H1 (cell line): ENCODE data around the gene SERHL2. TPM values are rescaled to one million over a fixed set of nuclear protein-coding genes. Genes with fewer than 3 reads are reported as not detected.
"Not testable (repeated sequence)": the region's sequence is repeated elsewhere in the genome, so short reads cannot be mapped to it uniquely, and the experiment has no call there.

Experiments
- CTCF ChIA-PET: fragments of 300-600 bp; sonication (Branson Sonifier 250); formaldehyde crosslinking; loops from one replicate; lab custom pipeline; 2021; ENCODE audit not compliant: partially characterized antibody; lab: Charles Lee
- POLR2A ChIA-PET: fragments of 300-600 bp; sonication (Branson Sonifier 250); formaldehyde crosslinking; loops from one replicate; lab custom pipeline; 2021; ENCODE audit warnings: inconsistent platforms; ENCODE audit not compliant: partially characterized antibody; lab: Charles Lee
- DNase-seq, 2 experiments: peaks; one replicate each; pipeline versions ENCODE4 v3.0.0 to v3.0.0-alpha.2; 2010 to 2022; ENCODE audit warnings: low spot score in 2 of 2, low read depth in 1 of 2, mixed read lengths in 1 of 2
- FAIRE-seq: peaks from 2 replicates; lab custom pipeline; 2011; peaks lifted over from hg19 to GRCh38; lab: Jason Lieb, UNC
- H2AFZ ChIP-seq: 2 replicates; pipeline ENCODE4 v1.8.1; 2012; ENCODE audit warnings: low read length, inconsistent platforms
- H2AK5ac ChIP-seq: 2 replicates; pipeline ENCODE4 v1.6.1; 2013; ENCODE audit warnings: low read depth, low read length
- H2BK120ac ChIP-seq: replicated peaks from 2 replicates; pipeline ENCODE3; 2013; ENCODE audit warnings: low read depth, low read length, inconsistent platforms
- H2BK12ac ChIP-seq: 2 replicates; pipeline ENCODE4 v1.6.1; 2013; ENCODE audit warnings: low read depth, low read length
- H2BK15ac ChIP-seq: 2 replicates; pipeline ENCODE4 v1.6.1; 2013; ENCODE audit warnings: low read length
- H2BK20ac ChIP-seq: 2 replicates; pipeline ENCODE4 v1.6.1; 2013; ENCODE audit warnings: low read length
- H2BK5ac ChIP-seq: 2 replicates; pipeline ENCODE4 v1.6.1; 2013; ENCODE audit warnings: low read depth, low read length
- H3K14ac ChIP-seq: 2 replicates; pipeline ENCODE4 v1.6.1; 2013; ENCODE audit warnings: inconsistent platforms; ENCODE audit not compliant: insufficient read length
- H3K18ac ChIP-seq: 2 replicates; pipeline ENCODE4 v1.6.1; 2013; ENCODE audit warnings: low read length; ENCODE audit errors: extremely low read depth
- H3K23ac ChIP-seq: 2 replicates; pipeline ENCODE4 v1.6.1; 2013; ENCODE audit warnings: inconsistent platforms; ENCODE audit not compliant: insufficient read length
- H3K23me2 ChIP-seq: 2 replicates; pipeline ENCODE4 v1.6.1; 2013; ENCODE audit warnings: low read depth, low read length
- H3K27ac ChIP-seq: 2 replicates; pipeline ENCODE4 v1.6.1; 2011; ENCODE audit warnings: low read depth, low read length, inconsistent platforms
- H3K27me3 ChIP-seq, 4 experiments: replicated peaks in 1 of 4; 1 replicate in 1 of 4; 2 replicates in 3 of 4; pipeline versions ENCODE4 v1.6.1 to v1.8.1; 2011 to 2013; ENCODE audit warnings: low read length in 3 of 4, mild to moderate bottlenecking in 3 of 4, inconsistent platforms in 2 of 4, mixed read lengths in 2 of 4, moderate library complexity in 1 of 4; ENCODE audit not compliant: control insufficient read depth in 3 of 4, insufficient read depth in 3 of 4; ENCODE audit errors: extremely low read depth in 1 of 4
- H3K36me3 ChIP-seq, 4 experiments: 2 replicates each; pipeline versions ENCODE4 v1.6.1 to v1.8.1; 2011 to 2013; ENCODE audit warnings: mild to moderate bottlenecking in 4 of 4, low read length in 3 of 4, moderate library complexity in 2 of 4, control low read depth in 1 of 4, inconsistent platforms in 1 of 4; ENCODE audit not compliant: insufficient read depth in 4 of 4, control insufficient read depth in 2 of 4
- H3K4ac ChIP-seq: replicated peaks from 2 replicates; pipeline ENCODE3; 2013; ENCODE audit warnings: low read length, low read depth, mixed read lengths, inconsistent platforms; ENCODE audit not compliant: insufficient read length
- H3K4me1 ChIP-seq, 4 experiments: replicated peaks in 1 of 4; 1 replicate in 1 of 4; 2 replicates in 3 of 4; pipeline versions ENCODE4 v1.6.1 to v1.8.1; 2011 to 2013; ENCODE audit warnings: low read length in 3 of 4, inconsistent platforms in 2 of 4, mixed read lengths in 1 of 4; ENCODE audit not compliant: insufficient read depth in 4 of 4, control insufficient read depth in 3 of 4
- H3K4me2 ChIP-seq, 2 experiments: 2 replicates each; pipeline versions ENCODE4 v1.6.1 to v1.8.1; 2011 to 2013; ENCODE audit warnings: low read depth in 2 of 2, low read length in 2 of 2, control low read depth in 1 of 2, inconsistent platforms in 1 of 2, mild to moderate bottlenecking in 1 of 2; ENCODE audit not compliant: insufficient read depth in 1 of 2
- H3K4me3 ChIP-seq, 4 experiments: fragments of 200-600, 300-600 bp in 1 of 4; sonication (generic), shearing (Covaris generic), sonication (Bioruptor Twin) in 1 of 4; 2 replicates each; pipeline versions ENCODE4 v1.5.1 to v1.8.1; 2011 to 2016; ENCODE audit warnings: low read length in 4 of 4, low read depth in 3 of 4, control low read depth in 2 of 4, inconsistent platforms in 2 of 4, mild to moderate bottlenecking in 2 of 4, mixed read lengths in 1 of 4, moderate library complexity in 1 of 4; ENCODE audit not compliant: insufficient read depth in 2 of 4; ENCODE audit errors: extremely low read depth in 1 of 4
- H3K56ac ChIP-seq: replicated peaks from 2 replicates; pipeline ENCODE3; 2013; ENCODE audit warnings: low read depth, mild to moderate bottlenecking, mixed read lengths, low read length, inconsistent platforms; ENCODE audit not compliant: insufficient read length
- H3K79me1 ChIP-seq: 2 replicates; pipeline ENCODE4 v1.6.1; 2013; ENCODE audit warnings: low read depth, low read length, control low read depth
- H3K79me2 ChIP-seq, 2 experiments: 2 replicates each; pipeline versions ENCODE4 v1.6.1 to v1.8.1; 2012 to 2013; ENCODE audit warnings: low read length in 2 of 2, mild to moderate bottlenecking in 2 of 2, inconsistent platforms in 1 of 2; ENCODE audit not compliant: insufficient read depth in 2 of 2, control insufficient read depth in 1 of 2
- H3K9ac ChIP-seq, 4 experiments: replicated peaks in 1 of 4; 1 replicate in 1 of 4; 2 replicates in 3 of 4; pipeline versions ENCODE4 v1.6.1 to v1.8.1; 2011 to 2013; ENCODE audit warnings: low read depth in 3 of 4, low read length in 3 of 4, control low read depth in 2 of 4, mild to moderate bottlenecking in 2 of 4, moderate library complexity in 2 of 4, inconsistent platforms in 1 of 4; ENCODE audit errors: extremely low read depth in 1 of 4
- H3K9me3 ChIP-seq, 2 experiments: 2 replicates each; pipeline versions ENCODE4 v1.6.1 to v1.8.1; 2012 to 2013; ENCODE audit warnings: mild to moderate bottlenecking in 2 of 2, moderate library complexity in 2 of 2, control low read depth in 1 of 2, inconsistent platforms in 1 of 2, low read depth in 1 of 2, low read length in 1 of 2, mixed read lengths in 1 of 2; ENCODE audit not compliant: insufficient read depth in 2 of 2
- H4K20me1 ChIP-seq, 2 experiments: replicated peaks in 1 of 2; 2 replicates each; pipeline versions ENCODE3 to v1.8.1; 2011 to 2013; ENCODE audit warnings: inconsistent platforms in 2 of 2, low read length in 2 of 2, mild to moderate bottlenecking in 1 of 2; ENCODE audit not compliant: insufficient read depth in 2 of 2, control insufficient read depth in 1 of 2
- H4K5ac ChIP-seq: 2 replicates; pipeline ENCODE4 v1.6.1; 2013; ENCODE audit warnings: low read length, low read depth, mixed read lengths, inconsistent platforms; ENCODE audit not compliant: insufficient read length
- H4K8ac ChIP-seq: 2 replicates; pipeline ENCODE4 v1.8.0; 2013; ENCODE audit warnings: mild to moderate bottlenecking, moderate library complexity, low read length, inconsistent platforms; ENCODE audit not compliant: insufficient read depth; ENCODE audit errors: extremely low read depth
- H4K91ac ChIP-seq: replicated peaks from 2 replicates; pipeline ENCODE3; 2013; ENCODE audit warnings: low read length, mixed read lengths, inconsistent platforms; ENCODE audit not compliant: insufficient read length
- WGBS, 2 experiments: shearing (Covaris generic) in 1 of 2; methylation state at CpG; one replicate each; pipeline versions ENCODE4 v1.1.6 to v1.1.7; 2013 to 2015; ENCODE audit warnings: low lambda C conversion rate in 2 of 2, mixed read lengths in 2 of 2, inconsistent platforms in 1 of 2, low coverage in 1 of 2, missing lambda C conversion rate in 1 of 2; ENCODE audit not compliant: insufficient replicate concordance in 2 of 2, insufficient coverage in 1 of 2, insufficient read length in 1 of 2; ENCODE audit errors: extremely low coverage in 1 of 2, missing lambda C conversion rate in 1 of 2; 5-methylcytosine and 5-hydroxymethylcytosine counted together
- polyA plus RNA-seq, 7 experiments: library from polyadenylated mRNA; depleted of rRNA in 3 of 7; stranded (reverse) in 5 of 7; unstranded in 2 of 7; fragments of >200 nt in 5 of 7; fragments of 200-250 nt in 2 of 7; gene quantifications; 1 replicate in 5 of 7; 2 replicates in 1 of 7; 4 replicates in 1 of 7; pipeline versions ENCODE4 v1.2.1 to v1.2.3, GENCODE V29; 2011 to 2013; ENCODE audit warnings: missing spikeins in 2 of 7, mixed read lengths in 2 of 7
- total RNA-seq: library from RNA; stranded (reverse); fragmentation: NEBNext Ultra II Directional; extraction: Animal tissue kit (Norgen Biotek cat#: 25700); gene quantifications from 2 replicates; pipeline ENCODE4 v1.2.1, GENCODE V29; 2021

The SERHL2 gene
- total and polyA plus RNA-seq, 2 of the 8 experiments (the other 6 are each of a cell fraction or from before 2014, with no cell fraction given) = 0.91 TPM; not detected in 1

GRCh38 chr22:42537199-42537831 lies 16.4 kb upstream of the SERHL2 start:
- H3K4me3 ChIP-seq, H3K4ac ChIP-seq, DNase-seq, H4K5ac ChIP-seq, H3K14ac ChIP-seq, H3K27me3 ChIP-seq, H4K20me1 ChIP-seq, H3K79me1 ChIP-seq, H2BK12ac ChIP-seq, H3K23ac ChIP-seq, H3K4me2 ChIP-seq, H4K8ac ChIP-seq, H2BK5ac ChIP-seq, H2AFZ ChIP-seq, H3K79me2 ChIP-seq, H2BK20ac ChIP-seq, FAIRE-seq, H3K56ac ChIP-seq, H4K91ac ChIP-seq, H2BK120ac ChIP-seq, H3K9ac ChIP-seq, H3K23me2 ChIP-seq, H3K27ac ChIP-seq, H2AK5ac ChIP-seq, H3K4me1 ChIP-seq, H3K9me3 ChIP-seq, H2BK15ac ChIP-seq, H3K18ac ChIP-seq, H3K36me3 ChIP-seq: not testable (repeated sequence)
- WGBS, 2 experiments = 82% methylated on average over 10 of the region's 14 CpGs; no CpG with 5 or more reads in 1 of the 2 experiments
- ChIA-PET CTCF (interaction anchor here (0.7 to 3.0 kb wide), 6 partner anchors 10 to 330 kb away, joined by 3 to 12 read pairs (median 6); no protein-coding TSS in a partner anchor), POLR2A (interaction anchor here (0.6 kb wide), 1 partner anchor 112 kb away, joined by 3 read pairs; no protein-coding TSS in a partner anchor)
